GM19324 (cell line): ENCODE data around the gene L2HGDH.

Experiments
- ATAC-seq: cut with Tn5 transposase; IDR thresholded peaks from one replicate; pipeline ENCODE4 v1.9.1; 2021; ENCODE audit warnings: mild to moderate bottlenecking, moderate library complexity; ENCODE audit not compliant: unreplicated experiment, low FRiP score

The L2HGDH gene

DNA sequence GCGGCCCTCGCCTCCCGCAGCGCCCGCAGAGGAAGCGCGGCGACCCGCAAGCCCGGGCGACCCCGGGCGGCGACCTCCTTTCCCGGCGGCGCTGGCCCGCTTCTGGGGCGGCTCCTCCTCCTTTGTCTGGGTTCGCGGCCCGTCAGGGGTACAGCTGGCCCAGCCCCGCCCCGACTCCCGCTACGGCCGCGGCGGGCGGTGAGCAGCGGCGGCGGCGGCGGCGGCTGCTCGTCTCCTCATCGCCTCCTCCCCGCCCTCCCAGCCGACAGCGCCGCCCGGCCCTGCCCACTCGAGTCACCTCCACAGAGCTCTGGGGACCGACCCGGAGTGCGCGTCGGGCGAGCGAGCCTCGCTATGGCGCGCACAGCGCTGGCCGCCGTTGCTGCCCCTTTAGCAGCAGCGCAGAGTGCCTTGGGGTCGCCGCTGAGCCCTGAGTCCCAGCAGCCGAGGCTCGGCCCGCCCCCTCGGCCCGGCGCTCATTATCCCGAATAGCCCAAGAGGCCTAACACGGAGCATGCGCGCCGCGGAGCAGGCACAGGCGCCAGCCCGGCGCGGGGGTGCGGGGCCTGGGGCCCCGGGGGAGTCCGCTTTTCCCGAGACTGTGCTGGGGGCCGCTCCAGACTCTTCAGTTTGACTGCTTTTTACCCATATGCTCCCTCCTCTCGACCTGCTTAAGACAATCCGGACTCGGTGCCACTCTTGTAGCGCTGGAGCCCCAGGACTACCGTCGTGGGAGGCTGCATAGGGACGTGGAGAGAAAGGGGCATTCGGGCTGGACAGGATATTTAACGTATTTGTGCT, 80.4 kb downstream of the L2HGDH start, which contains the start of gene SOS2:
Gene SOS2, minus strand, starts transcription at position 104 of the 801 bp plus-strand sequence. CDS start 295 bp downstream, outside the sequence.
- ATAC-seq, result peak; percentile 89

DNA sequence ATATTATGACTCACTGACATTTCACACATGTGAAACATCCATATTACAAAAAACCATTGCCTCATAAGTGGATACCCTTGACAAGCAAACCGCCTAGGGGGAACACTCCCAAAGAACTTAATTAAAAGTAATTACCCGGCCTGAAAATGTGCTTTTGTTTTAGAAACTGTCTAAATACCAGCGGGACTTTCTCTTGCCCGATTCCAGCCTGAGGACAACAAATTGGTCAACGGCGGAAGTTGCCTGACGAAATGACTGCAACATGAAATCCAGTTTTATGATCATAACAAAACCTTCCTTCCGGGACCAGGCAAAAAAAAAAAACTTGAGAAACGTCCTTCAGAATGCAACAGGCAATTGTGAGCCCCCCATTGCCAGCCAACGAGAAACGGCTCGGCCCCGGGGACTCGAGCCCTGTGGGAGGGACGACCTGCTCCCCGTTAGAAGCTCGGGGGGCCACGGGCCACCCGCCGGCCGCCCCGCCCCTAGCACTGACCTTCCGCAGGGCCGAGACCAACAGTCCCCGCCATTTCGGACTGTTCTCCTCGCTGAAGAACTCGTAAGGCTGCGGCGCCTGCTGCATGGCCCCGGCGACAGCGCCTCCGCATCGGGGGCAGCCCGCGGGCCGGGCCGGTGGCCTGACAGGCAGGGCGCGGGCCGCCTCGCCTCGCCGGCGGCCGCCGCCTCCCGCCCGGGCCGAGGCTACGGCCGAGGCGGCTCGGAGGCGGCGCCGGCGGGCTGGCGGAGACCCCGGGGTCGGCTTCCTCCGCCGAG, 81.1 kb downstream of the L2HGDH start:
- peak; percentile 51 for ATAC-seq

DNA sequence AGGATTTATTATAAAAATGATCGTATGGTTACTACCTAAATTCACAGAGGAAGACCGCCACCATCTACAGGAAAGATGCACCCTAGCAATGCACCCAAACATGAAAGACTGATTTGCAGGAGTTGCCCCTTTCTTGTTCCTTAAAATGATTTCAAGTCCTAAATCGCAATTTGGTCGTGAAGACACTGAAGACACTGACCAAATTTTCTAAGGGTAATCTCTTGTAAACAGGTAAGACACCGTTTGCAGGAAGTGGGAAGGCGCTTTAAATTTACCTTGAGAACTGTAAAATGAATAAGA, 81.7 kb downstream of the L2HGDH start:
- ATAC-seq, result no peak

DNA sequence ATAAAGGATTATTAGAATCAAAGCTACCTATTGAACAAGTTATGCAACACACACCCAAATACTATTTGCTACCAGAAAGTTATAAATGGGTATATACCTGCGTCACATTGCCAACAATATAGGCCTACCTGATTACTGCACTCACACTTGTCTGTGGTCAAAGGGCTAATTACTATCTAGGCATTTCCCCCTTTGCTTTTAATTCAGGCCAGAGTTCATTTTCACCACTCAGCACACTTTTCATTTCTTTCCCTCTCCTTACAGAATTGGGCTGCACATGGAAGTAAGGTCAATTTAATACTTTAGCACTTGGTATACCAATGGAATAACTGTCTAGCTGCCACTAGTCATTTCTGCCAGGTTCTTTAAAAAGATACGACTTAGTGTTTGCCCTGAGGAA, 82.3 kb downstream of the L2HGDH start:
- ATAC-seq, result no peak

DNA sequence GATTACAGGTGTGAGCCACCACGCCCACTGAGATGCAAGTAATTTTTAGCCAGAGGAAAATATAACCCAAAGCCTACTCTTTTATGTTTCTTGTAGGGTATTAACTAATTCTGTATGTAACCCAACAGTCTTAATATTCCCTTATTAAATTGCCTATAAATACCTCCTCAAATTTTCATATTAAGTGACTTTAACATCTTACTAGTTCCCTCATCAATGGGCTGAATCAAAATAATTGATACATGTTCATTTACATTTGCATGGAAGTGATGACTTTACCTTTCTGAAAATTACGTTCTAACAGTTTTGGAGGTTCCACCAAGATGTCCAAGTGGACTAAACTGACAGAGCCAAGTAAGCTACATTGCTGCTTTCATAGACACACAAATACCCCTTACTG, 83.7 kb downstream of the L2HGDH start:
- no peak for ATAC-seq

DNA sequence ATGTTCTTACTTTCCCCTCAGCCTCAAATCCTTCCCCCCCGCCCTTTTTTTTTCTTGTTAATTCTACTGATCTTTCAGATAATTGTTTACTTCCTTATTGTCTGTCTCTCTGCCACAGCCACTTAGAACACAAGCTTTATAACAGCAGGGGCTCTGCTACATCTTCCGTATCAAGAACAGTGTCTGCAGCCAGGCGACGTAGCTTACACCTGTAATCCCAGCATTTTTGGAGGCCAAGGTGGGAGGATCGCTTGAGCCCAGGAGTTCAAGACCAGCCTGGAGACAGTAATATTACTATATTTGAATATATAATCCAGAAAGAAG, 86.1 kb downstream of the L2HGDH start:
- ATAC-seq, result no peak

DNA sequence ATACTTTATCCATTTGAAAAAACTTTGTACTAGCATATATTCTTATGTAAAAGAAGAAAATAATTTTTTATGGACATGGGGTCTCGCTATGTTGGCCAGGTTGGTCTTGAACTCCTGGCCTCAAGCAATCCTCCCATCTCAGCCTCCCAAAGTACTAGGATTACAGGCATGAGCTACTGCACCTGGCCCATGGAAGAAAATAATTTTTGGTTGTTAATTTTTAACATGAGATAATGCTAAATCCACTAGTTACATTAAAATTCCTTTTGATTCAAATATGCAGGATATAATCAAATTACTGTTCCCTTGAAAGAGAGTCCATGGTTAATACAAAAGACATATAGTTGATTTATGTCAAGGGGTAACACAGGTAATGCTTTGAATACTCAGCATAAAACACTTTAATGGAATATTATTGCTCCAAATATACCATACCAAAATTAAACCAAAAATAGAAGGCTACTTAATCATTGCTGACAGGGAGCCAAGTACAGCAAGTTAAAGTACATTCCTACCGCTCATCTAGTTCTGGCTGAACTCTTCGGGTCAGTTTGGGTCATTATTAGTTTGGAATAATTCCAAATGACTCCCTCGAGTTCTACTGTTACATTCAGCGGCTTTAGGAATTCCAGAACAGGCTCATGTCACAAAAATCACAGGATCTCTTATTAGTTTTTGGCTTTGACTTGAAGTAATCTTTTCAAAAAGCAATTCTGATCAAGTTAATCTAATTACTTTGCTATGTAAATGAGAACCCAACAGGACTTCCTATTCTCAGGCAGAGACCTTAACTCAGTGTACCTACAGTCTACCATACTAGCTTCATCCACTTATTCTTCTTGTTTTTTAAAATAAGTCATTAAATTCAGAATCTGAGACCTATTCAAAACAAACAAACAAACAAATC, 86.7 kb downstream of the L2HGDH start:
- ATAC-seq, result no peak

DNA sequence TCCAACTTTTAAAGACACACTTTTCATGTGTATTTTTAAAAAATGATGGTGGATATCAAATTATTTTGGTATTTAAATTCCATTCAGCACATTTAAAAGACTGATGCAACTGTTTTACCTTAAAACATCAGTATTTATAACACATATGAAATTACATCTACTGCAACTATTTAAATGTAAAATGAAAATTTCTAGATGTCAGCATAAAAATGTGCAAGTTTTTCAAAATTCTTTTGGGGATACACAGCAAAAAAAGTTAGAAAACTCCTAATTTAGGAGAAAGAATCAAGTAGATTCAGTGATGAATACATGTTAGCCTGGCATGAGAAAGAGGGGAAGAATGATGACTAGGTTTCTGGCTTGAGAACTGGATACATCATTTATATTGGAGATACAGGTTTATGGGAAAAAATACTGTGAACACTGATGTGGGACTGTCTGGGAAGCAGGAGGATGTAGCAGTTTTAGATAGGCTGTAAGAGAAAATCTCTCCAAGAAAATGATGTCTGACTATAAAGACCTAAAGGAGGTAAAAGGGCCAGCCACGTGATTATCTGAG, 89.9 kb downstream of the L2HGDH start:
- no peak for ATAC-seq

DNA sequence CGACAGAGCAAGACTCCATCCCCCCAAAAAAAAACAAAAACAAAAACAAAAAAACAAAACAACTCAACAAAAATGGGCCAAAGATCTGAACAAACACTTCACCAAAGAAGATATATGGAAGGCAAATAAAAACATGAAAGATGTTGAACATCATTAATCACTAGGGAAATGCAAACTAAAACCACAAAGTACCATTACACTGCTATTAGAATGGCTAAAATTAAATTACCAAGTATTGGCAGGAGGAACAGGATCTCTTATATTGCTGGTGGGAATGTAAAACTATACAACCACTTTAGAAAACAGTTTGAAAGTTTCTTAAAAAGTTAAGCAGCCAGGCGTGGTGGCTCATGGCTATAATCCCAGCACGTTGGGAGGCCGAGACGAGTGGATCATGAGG, 93.5 kb downstream of the L2HGDH start:
- no peak for ATAC-seq

DNA sequence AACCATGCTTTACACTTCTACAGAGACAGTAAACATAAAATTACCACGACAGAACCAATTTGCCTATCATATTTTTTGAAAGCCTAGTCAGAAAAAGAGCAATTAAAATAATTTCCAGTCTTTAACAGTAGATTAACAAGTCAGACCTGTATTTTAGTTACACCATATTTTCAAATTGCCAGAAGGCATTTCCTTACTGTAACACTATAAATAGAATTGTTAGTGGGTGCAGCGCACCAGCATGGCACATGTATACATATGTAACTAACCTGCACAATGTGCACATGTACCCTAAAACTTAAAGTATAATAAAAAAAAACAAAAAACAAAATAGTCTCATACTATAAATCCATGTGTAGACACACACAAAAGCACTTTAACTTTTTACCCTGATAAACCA, 96.6 kb downstream of the L2HGDH start:
- ATAC-seq, result no peak

DNA sequence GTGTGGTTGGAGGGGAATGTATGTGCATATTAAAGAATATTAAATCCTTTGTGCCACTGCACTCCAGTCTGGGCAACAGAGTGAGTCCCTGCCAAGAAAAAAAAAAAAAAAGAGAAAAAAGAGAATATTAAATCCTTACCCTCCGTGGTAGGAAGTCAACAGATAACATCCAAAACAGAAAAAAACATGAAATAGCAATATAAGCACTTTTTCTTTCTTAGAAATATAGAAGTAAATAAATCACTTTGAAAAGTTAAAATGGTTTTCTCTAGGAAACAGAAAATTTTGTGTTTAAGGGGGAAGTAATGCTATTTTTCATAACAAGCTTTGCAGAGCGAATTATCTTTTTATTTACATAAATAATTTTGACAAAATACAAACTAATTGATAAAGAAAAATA, 98.2 kb downstream of the L2HGDH start:
- ATAC-seq, result no peak

DNA sequence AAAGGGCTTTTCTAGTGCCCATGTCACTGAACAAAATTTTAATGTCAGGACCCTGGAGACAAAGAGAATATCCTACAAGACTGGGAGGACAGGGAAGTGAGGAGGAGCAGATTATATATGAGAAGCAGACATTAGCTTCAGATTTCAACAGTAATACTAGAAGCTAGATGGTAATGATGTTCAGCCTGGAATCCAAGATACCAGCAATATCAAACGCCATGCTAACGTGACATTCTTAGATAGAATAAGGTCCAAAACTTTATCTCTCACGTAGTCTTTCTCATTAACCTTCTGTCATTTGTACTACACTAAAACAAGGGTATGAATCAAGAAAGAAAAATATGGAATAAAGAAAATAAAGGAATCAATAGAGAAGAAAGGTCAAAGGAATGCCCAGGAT, 99.3 kb downstream of the L2HGDH start:
- no peak for ATAC-seq

DNA sequence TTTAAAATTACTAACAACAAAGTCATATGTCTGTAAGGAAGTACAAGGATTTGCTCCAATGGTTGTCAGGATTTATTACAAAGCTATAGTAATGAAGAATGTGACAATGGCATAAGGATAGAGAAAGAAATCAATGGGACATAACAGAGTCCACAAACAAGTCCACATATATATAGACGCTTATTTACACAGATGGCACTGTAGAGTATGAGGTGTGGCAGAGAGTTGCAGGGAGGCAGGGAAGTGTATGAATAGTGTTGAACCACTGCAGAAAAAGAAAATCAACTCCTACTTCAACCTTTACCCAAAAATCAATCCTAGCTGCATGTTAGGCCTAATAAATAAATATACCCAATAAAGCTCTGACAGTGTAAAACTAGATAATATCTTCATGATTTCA, 102.0 kb downstream of the L2HGDH start:
- ATAC-seq, result no peak

DNA sequence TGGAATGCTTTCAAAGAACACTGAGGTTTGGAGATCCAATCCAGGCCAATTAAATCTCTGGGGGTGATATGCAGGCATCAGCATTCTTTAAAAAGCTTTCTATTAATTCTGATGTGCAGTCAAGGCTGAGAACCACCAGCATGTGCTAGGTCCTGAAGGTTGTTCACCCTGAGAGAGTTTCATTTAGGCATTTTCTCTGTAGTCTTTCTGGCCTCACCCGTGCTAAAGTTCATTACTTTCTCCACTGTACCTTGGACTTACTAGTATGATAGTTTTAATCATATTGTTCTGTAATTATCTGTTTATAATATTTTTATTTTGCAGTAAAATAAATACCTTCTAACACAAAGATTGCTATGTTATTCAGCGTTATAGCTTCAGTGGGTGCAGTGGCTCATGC, 113.5 kb downstream of the L2HGDH start:
- ATAC-seq, result no peak

DNA sequence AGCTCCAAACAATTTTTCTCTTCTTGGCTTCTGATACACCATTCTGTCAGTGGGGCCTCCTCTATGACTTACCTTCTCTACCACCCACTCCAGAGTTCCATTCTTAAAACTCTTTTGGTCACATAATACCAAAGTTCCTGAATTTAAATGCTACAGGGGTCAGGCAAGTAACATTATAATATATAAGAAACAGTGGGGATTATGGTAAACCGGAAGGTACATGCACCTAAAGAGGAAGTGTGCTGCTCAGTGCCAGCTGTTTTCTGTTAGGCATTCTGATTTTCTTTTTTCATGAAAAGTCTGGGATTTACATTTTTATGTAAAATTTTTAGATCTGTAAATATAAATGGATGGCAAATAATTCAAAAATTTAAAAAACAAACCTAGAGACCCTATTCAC, 120.5 kb downstream of the L2HGDH start:
- ATAC-seq, result no peak
